GM18505 (cell line): ENCODE results near the gene PROP1.
"Not testable (repeated sequence)": the region's sequence is repeated elsewhere in the genome, so short reads cannot be mapped to it uniquely, and the experiment has no call there.

Source experiments
- ATAC-seq: cut with Tn5 transposase; IDR thresholded peaks from one replicate; pipeline ENCODE4 v1.9.1; 2021; ENCODE audit not compliant: unreplicated experiment
- POLR2A ChIP-seq: IDR thresholded peaks from 4 replicates; pipeline ENCODE4 v1.6.1; 2011; ENCODE audit warnings: borderline replicate concordance; ENCODE audit not compliant: insufficient read depth, insufficient read length; ENCODE audit errors: extremely low read depth

The PROP1 gene

DNA sequence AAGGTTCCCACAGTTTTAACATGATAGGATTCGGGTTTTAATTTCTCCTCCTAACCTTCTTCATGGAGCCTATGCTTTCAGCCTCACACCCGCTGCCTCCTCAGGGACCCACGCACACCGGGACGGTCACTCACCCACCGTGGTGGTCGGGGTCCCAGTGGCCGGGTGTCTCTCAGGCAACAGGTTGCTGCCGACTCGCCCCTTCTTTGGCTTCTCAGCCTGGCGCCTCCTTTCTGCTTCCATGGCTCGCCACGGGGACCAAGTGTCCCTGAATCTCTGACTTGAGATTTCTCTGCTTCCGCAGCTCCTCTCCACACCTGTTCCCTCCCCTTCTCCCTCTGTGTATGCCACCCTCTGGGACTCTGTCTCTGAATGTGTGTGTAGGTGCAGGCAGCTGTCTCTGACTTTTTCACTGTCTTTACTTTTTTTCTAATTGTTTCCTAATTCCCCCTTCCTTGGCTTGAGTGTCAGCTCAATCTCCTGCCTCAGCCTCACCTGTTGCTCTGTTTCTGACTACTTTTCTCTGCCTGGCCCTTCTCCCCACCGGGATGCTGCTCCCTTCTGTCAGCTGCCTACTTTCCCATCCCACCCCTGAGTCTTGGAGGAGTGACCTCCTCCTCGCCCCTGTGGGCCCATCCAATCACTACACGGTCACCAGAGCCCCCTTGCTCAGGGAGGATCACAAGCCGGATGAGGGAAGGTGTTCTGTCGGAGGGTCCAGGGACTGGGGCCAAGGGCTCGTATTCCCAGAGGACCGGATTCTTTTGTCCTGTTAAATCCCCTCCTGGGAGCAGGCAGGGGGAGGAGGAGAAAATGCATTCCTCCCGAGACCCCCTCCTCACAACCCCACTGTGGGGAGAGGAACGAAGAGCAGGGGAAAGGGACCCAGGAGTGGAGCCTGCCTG is at the start of gene PROP1:
Gene PROP1 (minus strand): TSS at position 552 of the 905 bp plus-strand sequence. CDS start 309 bp downstream, at position 243.
- ATAC-seq, result no peak
- TF ChIP-seq POLR2A, result no peak

DNA sequence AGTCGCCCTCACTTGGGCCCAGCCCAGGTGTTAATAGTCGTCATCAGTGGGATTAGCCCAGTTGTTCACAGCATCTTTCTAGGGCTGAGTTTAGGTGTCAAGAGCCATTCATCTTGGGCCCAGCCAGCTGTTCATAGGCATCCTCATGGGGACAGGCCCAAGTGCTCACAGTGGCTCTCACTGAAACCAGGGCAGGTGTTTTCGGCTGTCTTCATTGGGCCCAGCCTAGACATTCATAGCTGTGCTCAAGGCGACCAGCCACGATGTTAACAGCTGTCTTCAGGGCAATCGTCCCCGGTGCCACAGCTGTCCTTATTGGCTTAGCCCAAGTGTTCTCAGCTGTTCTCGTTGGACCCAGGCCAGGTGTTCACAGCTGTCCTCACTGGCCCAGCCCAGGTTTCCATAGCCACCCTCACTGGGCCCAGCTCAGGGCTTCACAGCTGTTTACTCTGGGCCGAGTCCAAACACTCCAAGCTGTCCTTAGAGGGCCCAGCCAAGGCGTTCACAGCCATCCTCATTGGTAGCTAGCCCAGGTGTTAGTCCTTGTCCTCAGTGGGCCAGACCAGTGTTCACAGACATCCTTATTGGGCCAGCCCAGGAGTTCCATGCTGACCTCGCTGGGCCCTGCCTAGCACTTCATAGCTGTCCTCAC is 23.5 kb upstream of the PROP1 start:
- ATAC-seq, result not testable (repeated sequence)

DNA sequence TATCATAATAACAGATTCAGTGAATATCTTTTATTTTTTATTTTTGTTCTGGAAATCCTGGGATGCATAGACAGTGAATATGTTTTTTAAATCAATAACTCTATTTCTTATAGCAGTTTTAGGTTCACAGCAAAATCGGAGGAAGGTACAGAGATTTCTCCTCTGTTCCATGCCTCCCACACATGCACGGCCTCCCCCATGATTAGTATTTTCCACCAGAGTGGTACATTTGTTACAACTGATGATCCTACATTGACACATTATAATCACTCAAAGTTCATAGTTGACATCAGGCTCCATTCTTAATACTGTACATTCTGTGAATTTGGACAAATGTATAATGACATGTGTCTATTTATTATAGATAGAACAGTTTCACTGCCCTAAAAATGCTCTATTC is 16.7 kb upstream of the PROP1 start:
- ATAC-seq, result not testable (repeated sequence)

DNA sequence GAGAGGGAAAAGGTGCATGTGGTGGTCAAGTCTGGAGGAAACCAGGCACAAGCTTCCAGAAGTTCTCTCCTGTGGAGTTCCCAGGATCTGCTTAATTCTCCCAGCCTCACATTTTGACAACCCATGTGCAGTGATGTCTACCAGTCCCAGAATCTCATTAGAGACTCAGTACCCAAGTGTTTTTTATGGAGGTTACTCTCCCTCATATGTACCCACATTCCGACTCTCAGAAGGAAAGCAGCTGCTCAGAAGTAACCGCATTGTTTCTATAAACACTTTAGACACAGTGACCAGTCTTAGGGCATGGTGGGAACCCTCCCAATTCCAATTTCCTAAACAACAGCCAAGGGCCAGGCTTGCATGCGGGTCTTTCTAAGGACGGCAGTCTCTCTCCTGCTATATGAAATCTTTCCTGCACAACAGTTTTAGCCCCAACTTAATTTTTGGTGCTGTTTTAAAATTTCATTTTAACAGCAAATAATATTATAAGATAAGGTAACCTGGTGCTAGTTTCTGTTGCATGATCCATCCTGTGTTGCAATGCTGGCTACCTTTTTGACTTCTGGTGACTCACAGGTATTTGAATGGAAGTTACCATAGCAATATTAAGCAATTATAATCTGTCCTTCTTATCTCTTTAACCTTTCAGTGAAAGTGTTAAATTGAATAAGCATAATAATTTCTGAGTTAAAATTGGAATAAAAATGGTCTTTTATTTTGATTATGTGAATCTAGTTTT is 15.9 kb upstream of the PROP1 start:
- ATAC-seq, result not testable (repeated sequence)

DNA sequence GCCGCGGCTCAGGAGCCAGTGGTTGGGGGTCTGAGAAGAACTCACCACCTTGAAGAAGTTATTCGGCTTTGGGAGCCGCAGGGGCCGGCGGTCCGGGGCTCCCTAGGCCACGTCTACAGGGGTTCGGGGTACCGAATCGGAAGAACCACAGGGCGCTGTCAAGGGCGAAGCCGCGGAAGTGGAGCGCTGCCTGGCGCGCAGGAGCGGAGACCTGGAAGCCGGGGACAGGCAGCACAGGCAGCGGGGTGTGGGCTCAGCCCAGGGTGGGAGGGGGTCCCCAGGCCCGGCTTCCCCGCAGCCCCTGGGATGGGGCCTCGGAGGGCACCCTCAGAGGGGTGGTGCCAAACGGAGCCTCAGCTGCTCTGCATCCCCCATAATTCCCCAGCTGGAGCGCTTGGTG is 11.2 kb upstream of the PROP1 start:
- ATAC-seq, result not testable (repeated sequence)

DNA sequence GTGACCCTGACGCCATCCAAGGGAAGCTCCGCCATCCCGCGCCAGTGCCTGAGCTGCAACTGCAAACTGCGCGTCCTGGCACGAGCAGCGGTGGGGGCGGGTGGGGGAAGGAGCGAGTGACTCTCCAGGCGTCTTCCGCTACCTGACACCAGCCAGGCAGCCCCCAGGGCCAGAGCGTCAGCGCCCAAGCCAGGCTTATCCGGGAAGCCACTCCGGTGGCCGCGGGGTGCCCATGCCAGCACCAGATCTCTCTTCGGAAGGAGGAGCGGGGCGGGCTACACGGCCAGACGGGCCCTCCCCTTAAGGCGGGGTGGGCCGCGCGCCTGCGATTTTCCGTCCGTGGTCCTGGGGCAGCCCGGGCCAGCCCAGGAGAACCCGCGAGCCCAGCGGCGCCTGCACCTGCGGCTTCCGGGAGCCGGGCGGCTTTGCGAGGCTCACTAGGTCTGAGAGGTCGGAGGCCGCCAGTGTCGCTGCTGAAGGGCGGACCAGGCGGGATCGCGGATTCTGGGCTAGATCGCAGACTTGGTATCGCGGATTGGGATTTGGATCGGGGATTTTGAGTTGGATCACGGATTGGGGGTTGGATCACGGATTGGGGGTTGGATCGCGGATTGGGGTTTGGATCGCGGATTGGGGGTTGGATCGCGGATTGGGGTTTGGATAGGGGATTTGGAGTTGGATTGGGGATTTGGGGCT is 10.6 kb upstream of the PROP1 start:
- not testable (repeated sequence) for ATAC-seq

DNA sequence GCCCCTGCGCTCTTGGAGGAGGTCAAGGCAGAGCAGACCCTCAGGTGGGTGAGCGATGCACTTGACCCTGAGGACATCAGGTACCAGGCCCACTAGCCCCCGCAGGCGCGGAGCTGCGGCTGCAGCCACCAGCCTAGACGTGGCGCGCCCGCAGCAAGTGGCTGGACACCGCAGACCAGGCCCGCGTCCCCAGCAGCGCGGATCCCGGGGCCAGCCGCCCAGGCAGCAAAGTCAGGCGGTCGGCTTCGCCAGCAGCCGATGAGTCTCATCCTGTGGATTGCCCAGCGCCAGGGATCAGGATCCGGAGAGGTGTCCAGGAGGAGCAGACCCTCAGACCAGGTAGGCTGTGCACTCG is 10.1 kb upstream of the PROP1 start:
- ATAC-seq, result not testable (repeated sequence)

DNA sequence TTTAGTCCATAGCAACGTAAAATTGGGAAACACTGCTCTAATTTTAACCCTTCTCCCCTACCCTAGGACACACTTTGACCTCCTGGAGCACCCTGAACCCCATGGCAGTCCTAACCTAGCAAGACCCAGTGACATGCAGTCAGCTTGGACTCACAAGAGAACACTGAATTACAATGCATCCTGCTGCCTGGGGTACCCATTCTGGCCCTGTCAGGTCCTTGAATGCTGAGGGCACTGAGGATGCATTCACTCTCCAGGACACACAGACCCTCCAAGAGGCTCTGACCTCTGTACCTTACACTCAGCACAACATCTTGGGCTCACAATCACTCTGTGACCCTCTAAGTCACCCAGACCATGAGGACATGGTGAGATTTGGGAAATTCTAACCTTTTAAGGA is 1.8 kb upstream of the PROP1 start:
- ATAC-seq, result no peak
- no peak for TF ChIP-seq POLR2A

DNA sequence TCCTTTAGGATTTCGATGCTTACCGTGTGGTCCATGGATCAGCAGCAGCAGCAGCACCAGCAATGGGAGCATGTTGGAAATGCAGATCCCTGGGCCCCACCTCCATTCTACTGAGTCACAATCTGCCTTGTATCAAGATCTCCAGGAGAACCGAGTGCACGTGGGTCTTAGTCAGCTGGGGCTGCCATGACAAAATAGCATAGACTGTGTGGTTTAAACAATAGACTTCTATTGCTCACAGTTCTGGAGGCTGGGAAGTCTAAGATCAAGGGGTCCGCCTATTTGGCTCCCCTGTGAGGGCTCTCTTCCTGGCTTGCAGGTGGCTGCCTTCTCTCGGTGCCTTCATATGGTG is 1.3 kb upstream of the PROP1 start:
- no peak for ATAC-seq
- no peak for TF ChIP-seq POLR2A

DNA sequence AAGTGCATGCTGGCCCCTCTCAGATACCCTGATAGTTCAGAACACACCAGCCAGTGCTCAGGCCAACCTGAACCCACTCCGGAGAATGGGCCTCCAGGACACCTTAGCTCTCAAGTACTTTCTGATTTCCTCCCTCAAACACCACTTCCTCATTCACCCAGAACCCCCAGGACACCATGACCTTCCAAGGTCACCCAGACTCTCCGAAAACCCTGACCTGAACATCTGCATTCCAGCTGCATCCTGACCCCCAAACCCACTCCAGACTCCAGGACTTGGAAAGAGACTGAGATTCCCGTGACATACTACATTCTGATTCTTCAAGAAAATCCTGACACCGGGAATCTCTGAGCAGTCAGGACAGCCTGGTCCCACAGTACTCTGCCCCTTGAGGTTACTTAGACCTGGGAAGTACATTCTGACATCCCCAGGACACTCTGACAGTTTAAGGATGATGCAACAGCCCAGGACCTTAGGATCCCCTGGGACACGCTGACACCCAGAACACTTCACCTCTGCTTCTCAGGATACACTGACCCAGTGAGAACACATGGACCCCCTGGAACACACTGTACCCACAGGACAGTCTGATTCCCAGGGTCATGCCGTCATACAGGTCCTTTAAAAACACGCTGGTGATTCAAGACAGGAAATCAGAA is 747 bp upstream of the PROP1 start:
- TF ChIP-seq POLR2A, result no peak
- no peak for ATAC-seq

DNA sequence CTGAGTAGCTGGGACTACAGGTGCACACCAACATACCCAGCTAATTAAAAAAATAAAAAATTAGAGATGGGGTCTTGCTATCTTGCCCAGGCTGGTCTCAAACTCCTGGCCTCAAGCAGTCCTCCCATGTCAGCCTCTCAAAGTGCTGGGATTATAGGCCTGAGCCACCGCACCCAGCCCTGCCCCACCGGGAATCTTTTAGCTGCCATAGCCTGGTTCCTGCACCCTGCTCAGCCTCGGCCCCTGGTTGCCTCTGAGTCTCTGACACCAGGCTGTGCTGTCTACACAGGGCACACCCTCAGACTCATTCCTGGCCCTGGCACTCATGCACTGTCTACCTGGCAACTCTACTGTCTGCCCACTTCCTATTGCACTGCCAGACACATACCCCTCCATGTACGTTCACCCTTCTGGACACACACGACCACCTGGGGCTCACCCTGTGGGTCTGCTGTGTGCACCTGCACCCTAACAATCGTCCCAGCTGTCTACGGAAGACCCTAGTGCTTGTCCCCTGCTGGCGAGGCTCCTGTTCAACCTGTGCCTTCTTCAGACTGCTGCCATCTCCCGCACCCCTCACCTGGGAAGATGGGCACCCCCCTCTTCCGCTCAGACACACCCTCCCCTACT is 1.4 kb downstream of the PROP1 start:
- no peak for TF ChIP-seq POLR2A
- ATAC-seq, result no peak

DNA sequence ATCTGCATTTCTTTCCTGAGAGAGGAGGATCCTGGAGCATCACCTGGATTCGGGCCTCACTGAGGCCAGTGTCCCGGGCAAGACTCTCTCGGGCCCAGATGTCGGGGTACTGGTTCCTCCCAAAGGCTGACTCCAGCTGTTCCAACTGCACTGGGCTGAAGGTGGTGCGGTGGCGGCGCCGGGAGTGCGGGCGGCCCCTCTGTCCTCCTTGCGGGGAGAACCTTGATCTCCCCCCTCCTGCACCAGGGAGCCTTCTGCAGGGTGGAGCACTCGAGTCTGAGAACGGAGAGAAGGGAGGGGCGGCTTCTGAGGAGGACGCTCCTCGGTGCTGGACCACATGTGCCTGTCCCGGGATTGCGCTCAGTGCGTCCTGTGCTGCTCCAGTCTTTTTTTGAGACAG is 2.0 kb downstream of the PROP1 start:
- TF ChIP-seq POLR2A, result no peak
- no peak for ATAC-seq

DNA sequence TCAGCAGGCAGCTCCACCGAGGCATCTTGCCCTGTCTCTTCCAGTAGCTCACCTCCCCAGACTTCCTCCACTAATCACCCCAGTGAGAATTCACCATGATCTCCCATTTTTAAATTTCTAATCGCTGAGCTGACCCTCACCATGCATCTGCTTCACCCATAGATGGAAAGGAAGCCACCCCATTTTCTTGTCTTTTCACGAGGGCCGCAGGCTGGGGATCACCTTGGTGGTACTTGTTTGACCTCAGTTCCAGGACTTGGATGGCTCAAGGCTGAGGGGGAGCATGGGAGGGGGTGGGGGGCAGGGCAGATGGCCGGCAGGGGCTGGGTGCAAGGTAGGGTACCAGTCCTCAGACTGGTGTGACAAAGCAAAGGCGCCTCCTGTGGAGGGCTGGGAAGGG is 3.6 kb downstream of the PROP1 start:
- no peak for ATAC-seq
- no peak for TF ChIP-seq POLR2A
